ENCODE data around the gene ZNF12.

ZNF12 gene

DNA sequence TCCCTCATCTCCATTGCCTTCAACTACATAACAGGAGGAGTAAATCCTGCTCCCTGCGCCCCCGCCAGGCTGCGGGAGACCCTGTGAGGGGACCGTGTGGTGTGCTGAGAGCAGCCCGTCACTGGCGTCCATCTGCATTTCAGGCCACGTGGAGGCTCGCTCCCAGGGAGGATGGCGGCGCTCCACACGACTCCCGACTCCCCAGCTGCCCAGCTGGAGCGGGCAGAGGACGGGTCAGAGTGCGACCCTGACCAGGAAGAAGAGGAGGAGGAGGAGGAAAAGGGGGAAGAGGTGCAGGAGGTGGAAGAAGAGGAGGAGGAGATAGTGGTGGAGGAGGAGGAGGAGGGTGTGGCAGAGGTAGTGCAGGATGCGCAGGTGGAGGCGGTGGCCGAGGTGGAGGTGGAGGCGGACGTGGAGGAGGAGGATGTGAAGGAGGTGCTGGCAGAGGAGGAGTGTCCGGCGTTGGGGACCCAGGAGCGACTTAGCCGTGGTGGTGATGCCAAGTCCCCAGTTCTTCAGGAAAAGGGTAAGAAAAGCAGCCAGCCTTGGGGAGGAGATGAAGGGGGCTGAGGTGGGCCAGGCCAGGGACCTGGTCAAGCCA lies 64.4 kb downstream of the ZNF12 start:
- ChIA-PET CTCF (no interaction called here), POLR2A (no interaction called here)
- no peak for DNase-seq (ENCODE audit: extremely low spot score)
- TF ChIP-seq ARNT (IDR thresholded peaks at IDR 0.05) (no peak), FOXK2 (IDR thresholded peaks at IDR 0.05) (no peak), SP1 (IDR thresholded peaks at IDR 0.05) (no peak), FOXA1 (IDR thresholded peaks at IDR 0.05) (no peak), ELF4 (IDR thresholded peaks at IDR 0.05) (no peak), SUZ12 (IDR thresholded peaks at IDR 0.05) (no peak), L3MBTL2 (conservative IDR thresholded peaks at IDR 0.05) (no peak), CTBP1 (IDR thresholded peaks at IDR 0.05; ENCODE audit: borderline replicate concordance) (no peak), ZNF384 (IDR thresholded peaks at IDR 0.05) (no peak), BHLHE40 (IDR thresholded peaks at IDR 0.05; ENCODE audit: borderline replicate concordance) (no peak), NFRKB (IDR thresholded peaks at IDR 0.05) (no peak), TARDBP (IDR thresholded peaks at IDR 0.05) (no peak)
- TF ChIP-seq, protein P1, sequence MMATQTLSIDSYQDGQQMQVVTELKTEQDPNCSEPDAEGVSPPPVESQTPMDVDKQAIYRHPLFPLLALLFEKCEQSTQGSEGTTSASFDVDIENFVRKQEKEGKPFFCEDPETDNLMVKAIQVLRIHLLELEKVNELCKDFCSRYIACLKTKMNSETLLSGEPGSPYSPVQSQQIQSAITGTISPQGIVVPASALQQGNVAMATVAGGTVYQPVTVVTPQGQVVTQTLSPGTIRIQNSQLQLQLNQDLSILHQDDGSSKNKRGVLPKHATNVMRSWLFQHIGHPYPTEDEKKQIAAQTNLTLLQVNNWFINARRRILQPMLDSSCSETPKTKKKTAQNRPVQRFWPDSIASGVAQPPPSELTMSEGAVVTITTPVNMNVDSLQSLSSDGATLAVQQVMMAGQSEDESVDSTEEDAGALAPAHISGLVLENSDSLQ (IDR thresholded peaks at IDR 0.05), result no peak

DNA sequence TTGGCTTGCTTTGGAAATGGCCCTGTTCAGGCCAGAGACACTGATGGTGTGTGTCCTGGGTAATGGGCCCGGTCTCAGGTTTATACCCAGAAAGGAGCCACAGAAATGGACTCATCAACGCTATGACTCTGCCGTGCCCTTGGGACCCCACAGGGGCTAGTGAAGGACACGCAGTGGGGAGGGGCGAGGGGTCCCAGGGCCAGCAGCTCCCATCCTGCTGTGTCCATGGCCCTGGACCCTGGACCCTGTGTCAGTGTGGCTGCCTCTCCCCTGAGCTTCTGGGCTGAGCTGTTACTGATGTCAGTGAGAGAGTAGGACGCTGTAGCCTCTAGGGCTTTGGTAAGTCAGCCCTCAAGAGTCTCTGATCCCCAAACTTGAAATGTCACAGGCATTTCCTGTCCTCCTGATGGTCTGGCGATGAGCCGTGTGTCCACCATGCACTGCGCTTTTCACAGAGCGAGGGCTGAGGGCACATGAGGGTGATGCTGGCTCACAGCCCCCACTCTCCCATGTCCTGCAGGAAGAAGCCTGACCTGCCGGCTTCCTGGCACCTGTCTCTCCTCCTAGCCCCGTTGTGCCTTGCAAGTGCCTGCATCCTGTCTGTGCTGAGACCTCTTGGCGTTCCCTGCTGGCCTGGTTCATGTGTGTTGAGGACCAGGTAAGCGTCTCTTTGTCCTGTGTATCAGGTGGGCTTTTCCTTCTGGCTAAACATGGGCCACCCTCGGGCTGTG lies 65.3 kb downstream of the ZNF12 start:
- POLR2A ChIA-PET, result no interaction called here
- CTCF ChIA-PET, result no interaction called here
- TF ChIP-seq FOXM1 (IDR thresholded peaks at IDR 0.05; ENCODE audit: borderline replicate concordance) (no peak), BHLHE40 (IDR thresholded peaks at IDR 0.05; ENCODE audit: borderline replicate concordance) (no peak), SP1 (IDR thresholded peaks at IDR 0.05) (no peak), CTBP1 (IDR thresholded peaks at IDR 0.05; ENCODE audit: borderline replicate concordance) (no peak), SUZ12 (IDR thresholded peaks at IDR 0.05) (no peak), ZNF384 (IDR thresholded peaks at IDR 0.05) (no peak), ARNT (IDR thresholded peaks at IDR 0.05) (no peak), NFRKB (IDR thresholded peaks at IDR 0.05) (no peak), HDGF (IDR thresholded peaks at IDR 0.05; ENCODE audit: borderline replicate concordance) (no peak), TARDBP (IDR thresholded peaks at IDR 0.05) (no peak), ELF4 (IDR thresholded peaks at IDR 0.05) (no peak), L3MBTL2 (conservative IDR thresholded peaks at IDR 0.05) (no peak), LEF1 (IDR thresholded peaks at IDR 0.05; ENCODE audit: borderline replicate concordance) (no peak), FOXA1 (IDR thresholded peaks at IDR 0.05) (no peak), FOXK2 (IDR thresholded peaks at IDR 0.05) (no peak)
- TF ChIP-seq, protein P1 (IDR thresholded peaks at IDR 0.05), result no peak
- no peak for DNase-seq (ENCODE audit: extremely low spot score)

DNA sequence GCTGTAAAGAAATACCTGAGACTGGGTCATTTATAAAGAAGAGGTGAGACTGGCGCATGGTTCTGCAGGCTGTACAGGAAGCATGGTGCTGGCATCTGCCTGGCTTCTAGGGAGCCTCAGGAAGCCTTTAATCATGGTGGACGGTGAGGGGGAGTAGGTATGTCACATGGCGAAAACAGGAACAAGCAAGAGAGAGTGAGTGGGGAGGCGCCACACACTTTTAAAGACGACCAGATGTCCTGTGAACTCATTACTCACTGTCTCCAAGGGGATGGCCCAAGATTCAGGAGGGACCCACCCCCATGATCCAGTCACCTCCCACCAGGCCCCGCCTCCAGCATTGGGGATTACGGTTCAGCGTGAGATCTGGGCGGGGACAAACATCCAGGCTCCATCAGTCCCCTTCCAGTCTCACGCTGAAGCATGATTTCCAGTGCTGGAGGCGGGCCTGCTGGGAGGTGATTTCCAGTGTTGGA lies 66.5 kb downstream of the ZNF12 start:
- TF ChIP-seq, protein P1 (IDR thresholded peaks at IDR 0.05), result peak; percentile 54; the same call in 1 of the 2 replicates
- no peak for TF ChIP-seq TARDBP (IDR thresholded peaks at IDR 0.05)
- ChIA-PET POLR2A (no interaction called here), CTCF (no interaction called here)
- DNase-seq (ENCODE audit: extremely low spot score), result no peak

DNA sequence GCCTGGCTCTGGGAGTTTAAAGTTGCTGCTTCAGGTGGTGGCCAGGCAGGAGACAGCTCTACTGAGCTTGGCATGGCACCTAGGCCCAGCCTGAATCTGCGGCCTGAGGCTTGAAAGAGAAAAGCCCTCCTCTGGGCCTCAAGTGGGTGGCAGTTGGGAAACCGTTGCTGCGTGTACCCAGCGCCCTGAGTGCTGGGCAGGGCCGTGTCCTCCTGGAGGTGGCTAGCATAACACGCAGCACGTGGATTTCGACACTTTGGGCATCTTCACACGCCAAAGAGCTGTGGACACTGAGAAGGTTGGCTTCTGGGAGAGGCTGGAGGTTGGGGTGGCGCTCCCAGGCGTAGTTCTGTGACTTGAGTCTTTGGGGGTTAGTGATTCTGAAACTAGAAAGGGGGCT lies 67.1 kb downstream of the ZNF12 start:
- ChIA-PET CTCF (interaction anchor here (0.6 kb wide), 2 partner anchors 10 to 124 kb away, joined by 3 read pairs; no protein-coding TSS in a partner anchor), POLR2A (no interaction called here)
- no peak for TF ChIP-seq HDGF (IDR thresholded peaks at IDR 0.05; ENCODE audit: borderline replicate concordance)
- DNase-seq (ENCODE audit: extremely low spot score), result no peak

DNA sequence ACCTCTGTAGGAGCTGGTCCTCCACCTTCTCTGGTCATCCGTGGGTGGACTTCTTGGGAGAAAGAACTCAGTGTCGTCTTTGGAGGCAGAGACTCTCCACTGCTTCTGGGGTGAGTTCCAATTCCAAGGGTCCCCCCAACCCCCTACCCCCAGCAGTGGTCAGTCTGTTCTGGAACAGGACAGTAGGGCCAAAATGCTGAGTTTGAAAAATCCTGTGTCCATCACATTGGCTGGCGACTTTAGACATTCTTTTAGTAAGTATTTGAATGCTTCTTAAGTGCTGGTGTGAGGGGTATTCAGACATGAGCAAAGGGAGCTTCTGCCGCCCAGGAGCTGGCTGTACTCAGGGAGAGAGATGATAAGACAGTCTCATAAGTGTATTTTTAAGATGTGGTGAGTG lies 67.7 kb downstream of the ZNF12 start:
- ChIA-PET CTCF (no interaction called here), POLR2A (no interaction called here)
- no peak for DNase-seq (ENCODE audit: extremely low spot score)
- TF ChIP-seq, protein P1 (IDR thresholded peaks at IDR 0.05), result no peak
- TF ChIP-seq ARNT (IDR thresholded peaks at IDR 0.05), result no peak
- TF ChIP-seq SUZ12 (IDR thresholded peaks at IDR 0.05), result no peak
- TF ChIP-seq FOXA1 (IDR thresholded peaks at IDR 0.05), result no peak
- no peak for TF ChIP-seq ZNF384 (IDR thresholded peaks at IDR 0.05)
- no peak for TF ChIP-seq CTBP1 (IDR thresholded peaks at IDR 0.05; ENCODE audit: borderline replicate concordance)
- TF ChIP-seq LEF1 (IDR thresholded peaks at IDR 0.05; ENCODE audit: borderline replicate concordance), result no peak
- no peak for TF ChIP-seq SP1 (IDR thresholded peaks at IDR 0.05)
- no peak for TF ChIP-seq FOXK2 (IDR thresholded peaks at IDR 0.05)
- TF ChIP-seq HDGF (IDR thresholded peaks at IDR 0.05; ENCODE audit: borderline replicate concordance), result no peak
- TF ChIP-seq BHLHE40 (IDR thresholded peaks at IDR 0.05; ENCODE audit: borderline replicate concordance), result no peak
- no peak for TF ChIP-seq NFRKB (IDR thresholded peaks at IDR 0.05)
- no peak for TF ChIP-seq ELF4 (IDR thresholded peaks at IDR 0.05)
- no peak for TF ChIP-seq TARDBP (IDR thresholded peaks at IDR 0.05)
- TF ChIP-seq FOXM1 (IDR thresholded peaks at IDR 0.05; ENCODE audit: borderline replicate concordance), result no peak
- TF ChIP-seq L3MBTL2 (conservative IDR thresholded peaks at IDR 0.05), result no peak
